ENCODE data around the gene CLK2. TPM values are rescaled to one million over a fixed set of nuclear protein-coding genes. Genes with fewer than 3 reads are reported as not detected.
"Not testable (repeated sequence)": the region's sequence is repeated elsewhere in the genome, so short reads cannot be mapped to it uniquely, and the experiment has no call there.

CLK2 gene
- total RNA-seq, 2 donors from 2014 or later: 31.7 to 66.4 TPM

DNA sequence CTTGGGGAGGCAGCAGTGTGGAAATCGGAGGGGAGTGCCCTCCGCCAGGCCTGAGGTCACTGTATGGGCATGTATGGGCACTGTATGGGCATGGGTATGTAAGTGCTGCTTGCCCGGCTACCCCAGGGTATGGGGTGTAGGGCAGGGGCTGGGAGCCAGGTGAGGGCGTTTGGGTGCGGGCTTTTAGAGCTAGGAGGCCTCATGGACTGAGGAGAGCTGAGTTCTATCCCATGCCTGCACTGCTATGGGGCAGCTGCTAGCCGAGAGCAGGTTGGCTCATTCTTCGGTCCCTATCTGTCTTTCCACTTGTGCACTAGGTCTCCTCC is 22.6 kb upstream of the CLK2 start:
- H3K4me3 ChIP-seq: no peak overlapping the region
- DNase-seq: no peak
- H3K27me3 ChIP-seq: peaks cover 11% of the 10 kb centered on the region

DNA sequence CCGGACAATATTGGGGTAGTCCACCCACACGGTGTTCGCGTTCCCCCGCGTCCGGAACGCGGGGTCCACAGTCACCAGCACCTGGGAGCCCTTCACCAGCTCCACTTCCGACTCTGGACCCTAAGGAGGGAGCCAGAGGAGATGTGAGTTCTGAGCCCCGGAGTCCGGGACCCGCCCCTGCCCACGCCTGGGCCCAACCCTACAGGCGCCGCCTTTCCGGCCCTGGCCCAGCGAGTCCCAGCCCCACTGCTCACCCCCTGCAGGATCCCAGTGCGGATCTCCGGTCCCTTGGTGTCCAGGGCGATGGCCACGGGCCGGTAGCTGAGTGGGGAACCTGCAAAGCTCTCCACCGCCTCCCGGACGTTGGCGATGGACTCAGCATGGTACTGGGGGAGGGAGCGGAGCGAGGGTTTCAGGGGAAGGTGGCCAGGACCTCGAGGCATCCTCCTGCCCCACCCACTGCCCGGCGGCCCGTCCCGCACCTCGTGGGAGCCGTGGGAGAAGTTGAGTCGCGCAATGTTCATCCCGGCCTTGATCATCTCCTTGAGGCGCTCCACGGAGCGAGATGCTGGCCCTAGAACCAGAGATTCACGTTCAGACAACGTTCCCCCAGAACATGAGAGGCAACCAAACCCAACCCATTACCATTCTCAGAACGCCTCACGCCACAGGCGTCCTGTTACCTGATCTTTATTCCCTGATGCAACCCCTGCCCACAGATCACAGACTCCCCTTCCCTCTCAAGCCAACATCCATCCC is 22.1 kb upstream of the CLK2 start:
- Histone ChIP-seq H3K27ac (no peak overlapping the region), H3K36me3 (no peaks in the 10 kb centered on the region), H3K9ac (ENCODE audit: low read depth in 2 of 2, low read length in 2 of 2) (peak overlapping the region in 1 of 2 donors; percentile 12), H3K27me3 (peaks cover 11% of the 10 kb centered on the region), H3K9me3 (no peaks in the 10 kb centered on the region), H3K4me3 (no peak overlapping the region), H3K4me1 (no peaks in the 10 kb centered on the region)
- intact Hi-C loops (cut with DNase I): no loop called here
- no peak for DNase-seq
- TF ChIP-seq, protein P1, sequence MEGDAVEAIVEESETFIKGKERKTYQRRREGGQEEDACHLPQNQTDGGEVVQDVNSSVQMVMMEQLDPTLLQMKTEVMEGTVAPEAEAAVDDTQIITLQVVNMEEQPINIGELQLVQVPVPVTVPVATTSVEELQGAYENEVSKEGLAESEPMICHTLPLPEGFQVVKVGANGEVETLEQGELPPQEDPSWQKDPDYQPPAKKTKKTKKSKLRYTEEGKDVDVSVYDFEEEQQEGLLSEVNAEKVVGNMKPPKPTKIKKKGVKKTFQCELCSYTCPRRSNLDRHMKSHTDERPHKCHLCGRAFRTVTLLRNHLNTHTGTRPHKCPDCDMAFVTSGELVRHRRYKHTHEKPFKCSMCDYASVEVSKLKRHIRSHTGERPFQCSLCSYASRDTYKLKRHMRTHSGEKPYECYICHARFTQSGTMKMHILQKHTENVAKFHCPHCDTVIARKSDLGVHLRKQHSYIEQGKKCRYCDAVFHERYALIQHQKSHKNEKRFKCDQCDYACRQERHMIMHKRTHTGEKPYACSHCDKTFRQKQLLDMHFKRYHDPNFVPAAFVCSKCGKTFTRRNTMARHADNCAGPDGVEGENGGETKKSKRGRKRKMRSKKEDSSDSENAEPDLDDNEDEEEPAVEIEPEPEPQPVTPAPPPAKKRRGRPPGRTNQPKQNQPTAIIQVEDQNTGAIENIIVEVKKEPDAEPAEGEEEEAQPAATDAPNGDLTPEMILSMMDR (IDR thresholded peaks at IDR 0.05): no peak

More for the DNA sequence above, 22.6 kb upstream of the CLK2 start:
- Histone ChIP-seq H3K9ac (ENCODE audit: low read depth in 2 of 2, low read length in 2 of 2) (no peak overlapping the region), H3K9me3 (no peaks in the 10 kb centered on the region), H3K4me1 (no peaks in the 10 kb centered on the region), H3K36me3 (no peaks in the 10 kb centered on the region), H3K27ac (no peak overlapping the region)
- TF ChIP-seq, protein P1 (IDR thresholded peaks at IDR 0.05): no peak
- intact Hi-C loops (cut with DNase I): no loop called here

DNA sequence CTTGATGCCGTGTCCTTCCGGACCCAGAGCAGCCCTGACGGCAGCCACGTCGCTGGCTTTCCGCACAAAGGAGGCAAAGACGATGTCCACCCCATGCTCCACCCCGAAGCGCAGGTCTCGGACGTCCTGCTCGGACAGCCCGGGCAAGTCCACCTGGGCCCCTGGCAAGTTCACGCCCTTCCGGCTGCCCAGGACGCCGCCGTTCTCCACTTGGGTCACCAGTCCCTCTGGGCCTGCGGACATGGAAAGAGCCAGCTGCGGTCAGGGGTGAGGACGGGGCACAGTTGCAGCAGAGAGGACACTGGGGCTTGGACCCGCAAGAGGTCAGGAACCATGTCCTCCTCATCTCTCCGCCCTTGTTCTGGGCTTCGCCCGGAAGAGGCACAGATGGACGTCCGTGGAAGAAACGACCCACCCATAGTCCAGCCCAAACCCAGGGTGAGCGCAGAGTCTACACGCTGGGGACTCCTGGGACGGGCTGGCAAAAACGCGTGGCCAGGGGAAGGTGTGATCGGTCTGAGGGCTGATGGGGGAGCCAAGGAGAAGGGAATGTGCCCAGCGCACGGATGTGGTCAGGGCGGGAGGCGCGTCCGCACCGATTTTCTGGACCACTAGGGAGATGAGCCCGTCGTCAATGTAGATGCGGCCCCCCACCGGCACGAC is 21.3 kb upstream of the CLK2 start:
- Histone ChIP-seq H3K9me3 (no peaks in the 10 kb centered on the region), H3K9ac (ENCODE audit: low read depth in 2 of 2, low read length in 2 of 2) (no peak overlapping the region), H3K27me3 (peaks cover 11% of the 10 kb centered on the region), H3K4me3 (no peak overlapping the region), H3K36me3 (no peaks in the 10 kb centered on the region), H3K4me1 (no peaks in the 10 kb centered on the region), H3K27ac (no peak overlapping the region)
- DNase-seq: no peak
- intact Hi-C loops (cut with DNase I): no loop called here
- TF ChIP-seq, protein P1 (IDR thresholded peaks at IDR 0.05): no peak

DNA sequence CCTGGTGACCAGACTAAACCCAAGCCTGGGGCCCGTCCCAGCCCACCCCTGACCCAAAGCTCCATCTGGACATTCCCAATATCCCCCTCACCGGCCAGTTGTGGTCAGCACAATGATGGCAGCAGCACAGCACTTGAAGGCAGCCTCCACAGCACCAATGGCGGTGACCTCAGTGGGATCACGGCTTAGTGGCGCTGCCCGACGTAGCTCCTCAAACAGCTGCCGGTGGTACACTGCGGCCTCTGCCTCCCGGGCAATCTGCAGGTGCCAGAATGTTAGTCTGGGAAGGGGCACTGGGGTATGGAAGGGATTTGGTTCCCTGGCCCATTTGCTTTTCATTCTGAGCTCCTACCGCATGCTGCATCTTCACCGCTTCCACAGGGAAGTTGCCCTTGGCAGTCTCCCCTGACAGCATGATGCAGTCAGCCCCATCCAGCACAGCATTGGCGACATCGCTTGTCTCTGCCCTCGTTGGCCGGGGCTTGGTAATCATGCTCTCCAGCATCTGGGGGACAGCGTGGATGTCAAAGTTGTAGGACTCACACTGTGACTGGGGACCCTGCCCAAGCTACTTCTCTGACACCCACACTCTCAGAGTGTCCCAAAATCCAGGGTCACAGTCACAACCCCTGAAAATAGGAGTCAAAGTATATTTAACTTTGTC is 19.9 kb upstream of the CLK2 start:
- H3K4me3 ChIP-seq: no peak overlapping the region
- intact Hi-C loops (cut with DNase I): no loop called here
- H3K9ac ChIP-seq (ENCODE audit: low read depth in 2 of 2, low read length in 2 of 2): no peak overlapping the region
- H3K36me3 ChIP-seq: no peaks in the 10 kb centered on the region
- H3K27me3 ChIP-seq: peaks cover 11% of the 10 kb centered on the region
- H3K4me1 ChIP-seq: no peaks in the 10 kb centered on the region
- H3K27ac ChIP-seq: no peak overlapping the region
- no peak for DNase-seq
- TF ChIP-seq, protein P1 (IDR thresholded peaks at IDR 0.05): no peak
- H3K9me3 ChIP-seq: no peaks in the 10 kb centered on the region

DNA sequence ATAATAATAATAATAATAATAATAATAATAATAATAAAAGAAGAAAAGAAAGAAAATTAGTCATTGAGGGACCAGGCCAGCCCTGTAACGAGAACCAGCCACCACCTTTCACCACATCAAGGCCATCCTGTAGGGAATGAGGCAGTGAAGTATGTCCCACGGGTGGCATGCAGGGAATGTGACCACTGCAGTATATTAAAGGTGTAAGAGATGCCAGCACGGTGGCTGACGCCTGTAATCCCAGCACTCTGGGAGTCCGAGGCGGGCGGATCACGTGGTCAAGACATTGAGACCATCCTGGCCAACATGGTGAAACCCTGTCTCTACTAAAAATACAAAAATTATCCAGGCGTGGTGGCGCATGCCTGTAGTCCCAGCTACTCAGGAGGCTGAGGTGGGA is 17.7 kb upstream of the CLK2 start:
- H3K4me1 ChIP-seq; DNase-seq; H3K9me3 ChIP-seq; H3K4me3 ChIP-seq; H3K27ac ChIP-seq; H3K36me3 ChIP-seq; H3K9ac ChIP-seq (ENCODE audit: low read depth in 2 of 2, low read length in 2 of 2); intact Hi-C loops (cut with DNase I): not testable (repeated sequence)
- H3K27me3 ChIP-seq: peaks cover 11% of the 10 kb centered on the region
